ENCODE measurements around the gene CAVIN2.
A peak's percentile ranks its signal among the peaks of the same experiment; 100 is the strongest.

The CAVIN2 gene

DNA sequence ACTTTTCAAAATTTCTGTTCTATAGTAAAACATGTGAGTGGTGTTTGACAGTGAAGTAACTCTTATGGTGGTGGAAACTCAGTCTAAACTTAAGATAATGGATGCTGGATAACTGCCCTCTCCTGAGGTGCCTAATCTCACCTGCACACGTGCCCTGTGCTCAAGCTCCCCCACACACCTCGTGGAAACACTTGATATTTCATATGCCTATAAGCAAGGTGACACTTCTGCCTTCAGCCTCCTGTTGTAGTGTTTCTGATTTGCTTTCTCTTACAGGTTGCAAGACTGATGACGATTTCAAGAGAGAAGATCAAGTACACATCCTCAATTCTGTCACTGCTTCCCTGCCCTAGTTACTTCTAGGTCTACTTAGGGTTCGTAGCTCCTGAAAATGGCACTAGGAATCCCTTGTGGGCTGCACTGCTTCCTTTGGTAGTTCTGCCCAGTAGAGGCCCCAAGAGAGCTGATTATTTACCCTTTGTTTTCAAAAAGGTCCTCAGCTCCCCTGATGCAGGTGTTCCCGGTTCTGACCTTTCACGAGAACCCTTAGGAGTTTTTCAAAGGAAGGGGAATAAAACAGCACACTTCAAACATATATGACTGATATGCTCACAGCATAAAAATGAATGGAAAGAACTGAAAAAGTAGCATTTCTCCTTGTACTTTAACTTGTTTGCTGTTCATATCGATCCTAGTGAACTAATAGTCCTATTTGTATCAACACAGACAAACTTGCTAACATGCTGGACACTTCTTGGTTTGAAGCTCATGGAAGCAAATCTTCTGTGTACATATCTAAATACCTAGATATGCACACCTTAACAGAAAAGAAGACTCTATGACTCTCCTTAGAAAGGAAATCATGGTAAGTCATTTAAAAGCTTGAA lies 6.7 kb downstream of the CAVIN2 start:
- no peak for DNase-seq (ENCODE audit: low spot score)

DNA sequence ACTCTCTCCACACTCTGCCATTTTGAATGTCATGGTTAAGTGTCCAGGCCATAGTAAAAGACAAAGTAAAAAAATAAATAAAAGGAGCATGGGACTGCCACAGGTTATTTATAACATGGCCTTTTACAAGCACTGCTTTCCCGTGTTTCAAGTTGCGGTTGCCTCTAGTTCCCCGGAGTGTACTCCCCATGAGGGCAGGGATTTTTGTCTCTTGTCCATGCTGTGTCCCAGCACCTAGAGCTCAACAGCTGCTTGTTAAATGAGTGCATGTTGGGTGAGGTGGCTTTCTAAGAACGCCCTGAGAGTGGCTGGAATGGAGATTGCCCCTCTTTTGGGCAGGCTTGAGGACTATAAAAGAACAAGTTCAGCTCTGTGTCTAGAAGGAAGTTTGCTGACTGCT lies 8.4 kb downstream of the CAVIN2 start:
- DNase-seq (ENCODE audit: low spot score): no peak

DNA sequence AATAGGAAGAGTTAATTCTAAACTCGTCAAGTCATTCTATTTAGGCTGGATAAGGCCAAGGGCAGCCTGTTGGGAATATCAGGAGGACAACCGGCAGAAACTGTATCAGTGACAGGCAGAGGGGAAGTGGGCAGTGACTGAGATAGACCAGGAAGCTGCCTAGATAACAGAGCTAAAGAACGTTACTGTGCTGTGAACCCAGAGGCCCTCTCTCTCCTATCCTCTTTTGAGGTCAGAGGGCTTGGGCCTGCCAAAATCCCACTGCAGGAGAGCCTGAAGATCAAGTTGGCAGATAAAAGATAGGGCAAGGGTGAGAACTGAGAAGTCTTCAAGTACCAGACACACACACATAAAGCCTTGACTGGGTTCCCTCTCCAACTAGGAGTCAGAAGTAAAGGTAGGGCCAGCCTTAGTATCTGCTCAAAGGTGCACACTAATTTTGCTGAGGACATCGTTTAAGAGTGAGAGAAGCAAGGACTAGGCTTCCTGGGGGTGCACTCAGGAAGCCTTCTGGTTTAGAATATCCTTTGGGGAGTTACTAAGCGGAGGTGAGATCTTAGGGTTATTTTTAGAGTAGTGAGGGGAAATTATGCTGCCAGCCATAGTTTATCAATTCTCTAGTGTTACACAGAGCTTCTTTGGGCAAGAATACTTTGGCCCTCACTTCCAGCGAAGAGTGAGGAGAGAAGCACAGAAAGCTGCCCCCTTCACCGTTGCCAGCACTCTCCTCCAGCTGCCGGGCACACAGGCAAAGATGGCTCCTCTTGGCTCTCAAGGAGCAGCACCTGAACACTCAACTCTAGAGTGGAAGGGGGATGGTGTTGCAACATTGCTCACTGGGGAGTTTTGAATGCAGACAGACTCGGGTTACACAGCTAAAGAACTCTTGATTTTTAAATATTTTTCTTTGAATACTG lies 9.8 kb downstream of the CAVIN2 start:
- no peak for DNase-seq (ENCODE audit: low spot score)

DNA sequence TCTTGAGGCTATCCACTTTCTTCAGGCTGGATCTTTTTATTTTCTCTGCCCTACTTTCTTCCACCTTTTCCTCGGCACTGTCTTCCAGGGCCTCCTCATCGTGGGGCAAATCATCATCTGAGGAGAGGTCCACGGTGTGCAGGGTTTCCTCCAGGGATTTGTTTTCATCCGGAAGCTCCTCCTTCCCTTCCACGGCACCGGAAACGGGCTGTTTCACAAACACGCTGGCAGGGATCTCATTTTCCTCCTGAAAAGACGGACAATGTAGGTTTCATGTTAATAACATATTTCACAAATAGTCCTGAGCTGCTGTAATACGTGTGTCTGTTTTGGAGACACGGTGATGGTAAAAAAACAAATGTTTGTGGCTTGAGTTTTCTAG lies 10.4 kb downstream of the CAVIN2 start:
- no peak for DNase-seq (ENCODE audit: low spot score)

DNA sequence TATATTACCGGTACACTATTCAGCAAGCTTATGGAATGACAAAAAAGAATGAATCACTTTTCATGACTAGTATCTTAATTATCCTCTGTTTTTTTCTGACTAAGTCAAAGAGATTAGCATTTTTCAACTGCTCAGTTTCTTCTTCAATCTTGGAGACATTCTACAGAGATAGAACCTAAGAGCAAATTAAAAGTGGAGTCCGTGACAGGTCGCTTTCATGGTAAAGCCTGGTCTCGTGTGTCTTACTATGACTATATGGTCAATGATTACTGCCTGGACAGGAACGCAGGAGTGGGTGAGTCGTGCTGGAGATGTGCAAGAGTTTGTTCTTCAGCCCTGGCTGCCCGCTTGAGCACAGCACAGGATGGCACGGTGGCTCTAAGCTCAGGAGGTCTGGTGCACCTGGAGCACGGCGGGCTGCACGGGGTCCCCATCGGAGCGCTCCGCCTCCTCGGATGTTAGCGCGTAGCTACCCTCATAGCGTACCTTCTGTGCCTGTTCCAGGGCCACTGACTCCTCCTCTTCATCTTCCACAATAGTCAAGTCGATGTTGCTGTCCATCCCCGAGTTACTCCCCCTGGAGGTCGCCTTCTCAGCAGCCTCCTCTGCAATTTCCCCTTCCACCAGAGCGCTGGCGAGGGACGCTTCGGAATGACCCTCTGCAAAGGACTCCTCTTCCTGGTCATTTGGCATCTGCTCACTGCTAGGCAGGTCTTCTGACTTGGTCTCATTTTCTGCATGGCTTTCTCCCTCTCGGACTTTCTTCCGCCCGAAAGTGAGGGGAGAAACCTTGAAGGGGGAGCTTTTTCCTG lies 11.1 kb downstream of the CAVIN2 start:
- no peak for DNase-seq (ENCODE audit: low spot score)

DNA sequence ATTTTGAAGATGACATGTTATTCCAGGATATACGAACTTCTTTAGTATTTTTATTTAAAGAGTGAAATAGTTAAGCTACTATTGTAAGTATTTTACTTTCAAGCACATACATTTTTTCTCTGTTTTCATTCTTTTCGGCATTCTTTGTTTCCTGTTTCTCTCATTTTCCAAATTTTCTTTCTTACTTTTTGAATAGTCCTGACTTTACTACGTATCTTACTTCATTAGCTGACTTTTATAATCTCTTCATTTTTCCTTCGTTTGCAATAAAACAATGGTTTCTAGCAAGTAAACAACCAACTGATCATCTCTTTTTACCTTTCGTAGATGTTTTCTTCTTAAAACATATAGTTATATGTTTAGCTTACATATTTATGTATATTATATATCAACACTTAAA lies 11.8 kb downstream of the CAVIN2 start:
- DNase-seq (ENCODE audit: low spot score): no peak

DNA sequence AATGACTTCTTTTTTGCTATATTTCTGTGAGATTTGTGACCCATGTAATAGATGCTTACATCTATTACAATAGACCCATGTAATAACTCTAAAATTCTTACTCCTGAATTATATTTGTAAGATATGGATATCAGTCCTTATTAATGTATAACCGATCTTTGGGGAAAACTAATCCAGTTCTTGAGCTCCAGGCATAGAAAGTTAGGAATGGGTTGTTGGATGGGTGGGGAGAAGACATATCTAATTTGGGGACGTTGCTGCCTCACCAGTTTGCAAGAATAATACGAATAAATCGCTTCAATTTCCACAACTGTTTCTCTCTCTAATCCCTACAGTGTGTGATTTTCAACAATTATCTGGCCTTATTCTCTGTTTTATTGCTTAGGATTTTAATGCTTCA lies 13.5 kb downstream of the CAVIN2 start:
- no peak for DNase-seq (ENCODE audit: low spot score)

DNA sequence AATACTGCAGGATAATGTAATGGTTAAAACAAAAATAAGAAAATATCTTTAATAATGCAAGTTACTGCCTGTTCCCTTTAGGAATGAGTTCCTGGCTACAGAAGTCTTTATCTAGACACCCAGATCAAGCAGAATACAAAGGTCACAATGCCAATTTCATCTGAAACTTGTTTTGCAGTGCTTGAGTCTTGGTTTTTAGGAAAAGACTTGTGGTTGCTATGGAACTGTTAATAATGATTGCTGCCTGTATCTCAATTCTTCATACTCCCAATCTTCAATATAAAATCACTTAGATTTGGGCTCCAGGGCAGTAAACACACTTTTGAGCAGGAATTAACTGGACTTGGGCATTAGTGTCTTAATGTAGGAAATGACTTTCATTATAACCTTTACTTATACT lies 14.2 kb downstream of the CAVIN2 start:
- DNase-seq (ENCODE audit: low spot score): no peak

DNA sequence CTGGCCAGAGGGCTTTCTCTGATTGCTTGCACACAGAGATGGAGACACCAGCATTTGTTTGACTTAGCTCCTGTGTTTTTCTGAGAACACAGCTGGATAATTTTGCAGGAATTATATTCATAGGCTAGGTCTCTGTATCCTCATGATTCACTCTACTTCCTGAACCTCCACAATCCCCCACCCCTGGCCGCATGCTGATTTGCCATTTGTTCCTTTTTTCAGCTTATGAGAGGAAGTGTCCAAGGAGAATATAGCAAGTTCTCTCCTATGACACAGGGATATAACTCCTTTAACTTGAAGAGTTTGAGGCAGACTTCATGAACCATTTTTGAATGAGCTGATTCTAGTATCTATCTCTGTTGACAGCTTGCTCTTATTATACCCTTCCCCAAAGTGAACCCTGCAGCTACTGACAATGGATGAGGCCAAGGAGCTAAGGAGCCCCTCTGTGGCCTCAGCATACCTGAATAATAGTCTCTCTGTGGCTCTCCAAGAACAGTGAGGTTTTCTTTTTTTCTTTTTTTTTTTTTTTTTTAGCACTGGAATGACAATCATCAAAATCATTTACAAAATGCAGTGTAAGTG lies 15.4 kb downstream of the CAVIN2 start:
- no peak for DNase-seq (ENCODE audit: low spot score)

DNA sequence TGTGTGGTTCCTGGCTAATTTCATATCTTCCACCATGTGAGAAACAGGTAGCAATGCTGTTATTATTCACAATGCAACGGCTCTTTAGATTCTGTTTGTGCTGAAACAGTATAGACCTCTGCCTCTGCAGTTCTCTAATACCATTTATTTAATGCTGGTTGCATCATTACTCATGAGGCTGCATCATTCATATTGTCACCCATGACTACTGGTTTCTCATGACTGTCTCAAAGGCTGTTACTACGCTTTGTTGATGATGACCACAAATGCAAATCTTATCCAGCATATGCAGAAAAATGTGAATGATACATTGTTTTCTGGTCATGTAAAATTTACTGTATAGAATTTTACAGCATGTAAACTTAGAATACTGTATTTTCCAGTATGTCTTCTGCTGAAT lies 22.5 kb downstream of the CAVIN2 start:
- DNase-seq (ENCODE audit: low spot score): no peak

DNA sequence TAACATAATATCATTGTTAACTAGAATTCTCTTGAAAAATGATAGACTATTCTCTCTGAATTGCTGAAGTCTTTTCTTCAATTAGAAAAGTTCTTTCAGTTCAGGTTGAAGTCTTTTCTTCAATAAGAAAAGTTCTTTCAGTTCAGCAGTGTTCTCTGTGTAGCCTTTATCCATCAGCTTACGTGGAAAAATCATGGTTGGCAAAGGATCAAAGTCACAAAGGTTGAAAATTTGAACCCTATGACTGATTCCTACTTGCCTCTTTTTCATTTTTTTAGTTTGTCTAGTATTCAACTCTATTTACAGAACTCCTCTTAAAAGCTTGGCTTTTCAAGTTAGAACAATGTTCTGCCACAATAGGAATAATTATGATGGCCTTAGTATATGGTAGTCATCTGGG lies 25.8 kb downstream of the CAVIN2 start:
- no peak for DNase-seq (ENCODE audit: low spot score)

DNA sequence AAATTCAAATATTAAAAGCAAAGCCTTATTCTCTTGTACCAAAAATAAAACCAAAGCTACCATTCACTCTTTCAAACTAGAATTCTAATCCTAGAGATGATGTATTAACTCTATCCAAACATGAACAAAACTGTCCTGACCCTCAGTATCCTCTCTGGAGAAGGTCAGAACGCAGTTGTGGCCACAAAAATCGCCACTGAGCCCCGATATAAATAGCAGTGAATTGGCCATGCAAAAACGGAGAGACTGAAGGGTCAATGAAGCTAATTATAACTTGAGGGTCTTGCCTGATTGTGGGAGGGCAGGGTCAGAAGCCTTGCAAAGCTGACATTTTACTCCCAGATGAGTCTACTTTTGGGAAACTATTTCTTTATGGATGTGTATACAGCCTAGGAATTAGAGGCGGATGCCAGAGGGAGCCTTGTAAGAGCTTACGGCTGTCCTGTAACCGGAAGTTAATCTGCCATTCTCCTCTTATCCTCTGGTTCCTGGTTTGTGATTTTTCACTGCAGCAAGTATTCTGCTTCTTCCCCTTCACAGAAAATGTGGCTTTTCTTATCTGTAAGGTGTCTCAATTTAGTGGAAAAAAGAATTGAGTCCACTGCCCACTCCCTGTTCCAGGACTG lies 28.1 kb downstream of the CAVIN2 start:
- no peak for DNase-seq (ENCODE audit: low spot score)

DNA sequence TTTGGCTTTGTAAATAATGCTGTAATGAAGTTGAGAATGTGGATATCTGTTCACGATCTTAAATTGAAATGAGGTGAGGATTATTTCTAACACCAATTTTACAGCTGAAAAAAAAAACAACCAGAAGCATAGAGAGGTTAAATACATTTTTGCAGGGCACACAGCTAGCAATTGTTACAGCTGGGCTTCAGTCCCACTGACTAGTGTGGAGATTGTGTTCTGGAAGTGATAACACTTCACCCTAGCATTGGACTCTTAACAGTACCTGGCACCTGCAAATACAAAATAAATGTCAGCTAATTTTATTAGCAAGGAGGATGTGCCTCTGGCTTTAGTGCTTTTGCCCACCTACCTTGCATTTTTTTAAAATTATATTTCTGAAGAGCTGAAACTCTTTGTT lies 28.8 kb downstream of the CAVIN2 start:
- no peak for DNase-seq (ENCODE audit: low spot score)

DNA sequence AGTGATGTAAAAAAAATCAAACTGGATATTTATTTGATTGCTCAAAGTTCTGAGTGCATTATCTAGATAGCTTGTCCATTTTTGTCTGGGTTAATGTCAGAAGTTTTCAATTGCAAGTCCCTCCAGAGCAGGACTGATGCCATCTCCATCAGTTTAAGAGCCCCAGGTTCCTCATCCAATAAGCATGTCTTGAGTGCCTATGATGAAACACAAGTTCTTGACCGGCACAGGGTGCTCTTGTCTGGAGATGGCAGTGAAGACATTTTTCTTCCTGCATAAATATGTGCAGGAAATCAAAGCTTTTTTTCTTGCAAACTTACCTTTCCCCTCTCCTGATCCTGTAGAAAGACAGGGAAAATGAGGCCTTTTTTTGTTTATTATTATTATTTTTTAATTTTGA lies 31.9 kb downstream of the CAVIN2 start:
- no peak for DNase-seq (ENCODE audit: low spot score)

DNA sequence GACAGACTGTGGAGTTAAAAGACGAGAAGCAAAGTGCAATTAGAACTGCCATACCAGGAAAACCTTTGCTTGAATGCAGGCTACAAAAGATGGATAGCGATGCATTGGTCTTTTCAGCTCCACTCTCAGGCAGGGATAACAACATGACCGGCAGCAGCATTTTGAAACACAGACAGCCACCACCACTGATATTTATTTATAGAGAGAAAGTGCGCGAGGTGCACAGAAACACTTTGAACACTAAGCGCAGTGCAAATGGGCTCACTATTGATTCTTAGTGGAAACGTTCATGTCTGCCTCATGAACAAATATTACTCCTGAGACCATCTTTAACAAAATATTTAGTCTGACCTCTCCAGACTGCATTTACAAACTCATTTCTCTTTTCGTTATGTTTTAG lies 32.9 kb downstream of the CAVIN2 start:
- DNase-seq (ENCODE audit: low spot score): no peak

DNA sequence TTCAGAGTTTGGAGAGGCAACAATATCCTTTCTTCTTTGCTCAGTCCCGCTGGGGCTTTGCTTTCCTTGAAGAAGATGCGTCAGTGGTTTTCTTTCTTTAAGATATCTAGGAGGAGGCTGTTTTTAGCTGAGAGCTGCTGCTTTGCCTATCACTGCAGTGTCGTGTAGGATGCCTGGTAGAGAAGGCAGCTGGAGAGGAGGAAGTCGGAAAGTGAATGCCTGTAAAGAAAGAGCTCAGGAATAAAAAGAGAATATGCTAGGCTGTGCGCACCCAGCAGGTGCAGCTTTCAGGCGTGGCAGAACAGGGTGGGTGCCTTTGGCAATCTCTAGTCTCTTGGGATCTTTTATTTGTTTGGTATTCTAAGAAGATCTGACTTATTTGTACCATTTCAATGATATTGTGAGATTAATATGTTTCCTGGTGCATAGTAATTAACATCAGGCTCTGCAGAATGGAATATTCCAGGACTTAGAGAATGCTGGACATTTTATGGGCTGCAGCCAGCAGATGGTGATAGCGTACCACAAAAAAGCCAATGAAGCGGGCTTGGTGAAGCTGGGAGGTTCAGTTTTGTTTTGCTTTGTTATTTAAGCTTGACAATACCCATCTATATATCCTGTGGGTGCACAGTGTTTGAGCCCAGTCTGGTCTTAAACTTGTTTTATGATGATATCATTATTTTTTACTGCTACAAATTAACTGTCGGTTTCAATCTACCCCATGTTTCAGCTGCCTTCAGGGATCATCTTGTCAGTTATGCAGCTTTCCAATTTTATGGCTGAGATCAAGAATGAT lies 34.9 kb downstream of the CAVIN2 start:
- DNase-seq (ENCODE audit: low spot score): peak; percentile 80

DNA sequence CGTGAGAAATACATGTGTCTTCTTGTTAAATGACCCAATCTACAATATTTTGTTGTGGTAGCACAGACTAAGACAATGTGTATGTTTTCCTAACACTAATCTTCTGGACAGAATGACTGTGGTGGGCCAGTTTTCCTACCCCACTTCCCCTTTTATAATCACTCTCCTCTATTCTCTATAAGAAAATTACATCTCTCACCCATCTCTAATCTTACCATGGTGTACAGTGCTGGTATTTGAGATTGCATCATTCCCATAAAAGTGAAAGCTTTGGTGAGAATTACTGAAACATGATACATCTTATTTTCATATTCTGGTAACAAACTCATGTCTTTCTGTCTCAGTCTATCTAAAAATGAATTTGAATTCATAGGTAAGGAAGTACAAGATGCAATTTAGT lies 40.5 kb downstream of the CAVIN2 start:
- no peak for DNase-seq (ENCODE audit: low spot score)

DNA sequence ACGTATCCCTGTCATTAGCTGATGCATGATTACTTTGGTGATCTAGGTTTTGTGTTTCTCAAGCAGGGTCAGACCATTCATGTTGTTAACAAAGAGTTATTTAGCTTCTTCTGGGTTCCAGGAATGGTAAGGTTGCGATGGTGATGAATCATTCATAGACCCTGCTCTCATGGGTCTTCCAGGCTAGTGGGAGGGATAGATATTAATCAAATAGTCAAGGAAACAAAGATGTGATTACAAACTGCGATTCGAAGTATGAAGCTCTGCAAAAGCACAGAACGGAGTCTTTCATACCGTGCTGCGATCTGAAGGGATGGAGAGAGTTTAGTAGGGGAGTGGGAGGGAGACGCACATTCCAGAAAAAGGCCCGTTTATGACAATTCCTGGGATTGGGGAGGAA lies 42.1 kb downstream of the CAVIN2 start:
- no peak for DNase-seq (ENCODE audit: low spot score)

DNA sequence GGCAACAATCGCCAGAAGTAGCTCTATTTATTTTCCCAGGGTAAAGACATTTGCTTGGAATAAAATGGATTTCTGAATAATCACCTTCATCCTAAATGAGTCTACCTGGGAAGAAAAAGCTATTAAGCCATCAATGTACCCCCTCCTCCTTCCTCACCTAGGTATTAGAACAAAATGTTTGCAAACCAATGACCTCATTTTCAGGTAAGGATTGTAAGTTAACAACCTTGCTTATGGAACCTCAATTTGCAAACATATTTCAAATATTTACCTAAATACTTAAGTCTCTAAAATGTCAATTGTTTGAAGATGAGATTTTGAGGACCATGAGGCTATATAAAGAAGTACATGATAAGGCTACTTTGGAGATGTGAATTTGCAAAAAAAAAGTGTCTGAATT lies 43.9 kb downstream of the CAVIN2 start:
- no peak for DNase-seq (ENCODE audit: low spot score)

DNA sequence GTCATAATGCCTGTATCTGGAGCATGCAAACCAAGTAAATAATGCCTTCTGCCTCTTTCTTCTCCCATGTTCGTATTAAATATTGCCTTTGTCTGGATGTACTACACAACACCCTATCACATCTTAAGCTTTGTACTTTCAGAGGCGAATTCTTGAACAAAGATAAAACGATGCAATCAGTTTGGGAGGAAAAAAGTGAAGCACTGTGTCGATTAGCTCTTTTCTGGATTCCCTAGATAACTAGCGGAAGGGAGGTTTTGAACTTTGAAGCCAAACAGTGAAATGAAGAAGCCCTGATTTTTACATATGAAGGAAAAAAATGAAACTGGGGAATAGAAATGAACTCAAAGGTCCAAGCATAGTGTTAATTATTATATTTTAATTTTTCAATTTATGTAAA lies 44.7 kb downstream of the CAVIN2 start:
- no peak for DNase-seq (ENCODE audit: low spot score)

DNA sequence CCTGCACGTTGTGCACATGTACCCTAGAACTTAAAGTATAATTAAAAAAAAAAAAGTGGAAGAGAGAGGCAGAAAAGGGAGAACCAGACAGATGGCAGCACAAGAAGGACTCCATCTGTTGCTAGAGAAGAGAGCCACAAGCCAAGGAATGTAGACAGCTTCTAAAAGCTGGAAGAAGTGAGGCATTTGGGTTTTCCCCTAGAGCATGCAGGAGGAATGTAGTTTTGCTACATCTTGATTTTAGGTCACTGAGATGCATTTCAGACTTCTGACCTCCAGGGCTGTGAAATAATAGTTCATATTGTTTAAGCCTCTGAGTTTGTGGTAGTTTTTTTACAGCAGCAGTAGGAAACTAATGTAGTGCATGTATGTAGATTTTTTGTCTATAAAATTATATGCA lies 46.0 kb downstream of the CAVIN2 start:
- DNase-seq (ENCODE audit: low spot score): no peak

Measured in globus pallidus (tissue), 1 donor.